ENCODE data around the gene UGT1A1.

UGT1A1 gene

DNA sequence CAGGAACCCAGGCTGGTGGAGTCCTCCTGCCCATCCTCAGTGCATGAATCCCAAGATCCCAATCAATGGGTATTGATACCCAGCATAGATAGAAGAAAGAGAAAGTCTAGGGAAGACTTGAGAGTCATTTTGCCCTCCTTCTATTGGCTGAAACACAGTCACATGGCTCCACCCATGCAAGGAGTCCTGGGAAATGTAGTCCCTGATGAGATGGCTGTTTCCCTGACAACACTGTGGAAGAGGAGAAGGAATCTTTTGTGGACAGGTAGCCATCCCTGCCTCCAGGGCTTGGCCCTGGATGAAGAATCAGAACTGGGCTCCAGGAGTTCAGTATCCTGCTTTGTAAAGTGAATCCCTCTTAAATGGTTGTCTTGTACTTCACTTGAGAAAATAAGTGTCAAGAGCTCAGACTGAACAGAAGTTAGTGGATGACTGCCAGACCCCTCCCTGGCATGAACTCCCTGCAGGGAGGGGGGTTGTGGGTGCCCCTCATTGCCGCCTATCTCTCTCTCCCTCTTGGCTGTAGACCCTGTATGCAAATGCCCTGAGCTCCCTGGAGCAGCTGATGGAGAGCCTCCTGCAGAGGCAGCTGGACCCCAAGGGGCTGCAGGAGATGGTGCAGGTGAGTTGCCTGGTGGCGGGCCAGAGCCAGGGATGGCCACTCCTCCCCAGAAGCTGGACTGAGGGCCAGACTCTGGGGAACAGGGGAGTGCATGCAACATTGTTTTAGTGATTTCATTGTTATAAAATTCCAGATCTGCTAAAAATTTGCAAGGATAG lies 54.2 kb downstream of the UGT1A1 start:
- H3K4me1 ChIP-seq (ENCODE audit: control insufficient read depth, insufficient read depth, low read length) = no peaks in the 10 kb centered on the region
- H3K9me3 ChIP-seq (ENCODE audit: control insufficient read depth, low read length) = no peaks in the 10 kb centered on the region
- H3K27me3 ChIP-seq (ENCODE audit: control insufficient read depth, insufficient read depth, low read length) = no peaks in the 10 kb centered on the region
- H3K9ac ChIP-seq (ENCODE audit: low read length) = no peak overlapping the region
- H3K4me3 ChIP-seq (ENCODE audit: low read length) = no peak overlapping the region
- H3K36me3 ChIP-seq (ENCODE audit: control insufficient read depth, insufficient read depth, low read length) = no peaks in the 10 kb centered on the region

GRCh38 chr2:233815861-233816260 lies 55.8 kb downstream of the UGT1A1 start:
- Histone ChIP-seq H3K9ac (ENCODE audit: low read length) (no peak overlapping the region), H3K27me3 (ENCODE audit: control insufficient read depth, insufficient read depth, low read length) (no peaks in the 10 kb centered on the region), H3K4me1 (ENCODE audit: control insufficient read depth, insufficient read depth, low read length) (no peaks in the 10 kb centered on the region), H3K36me3 (ENCODE audit: control insufficient read depth, insufficient read depth, low read length) (no peaks in the 10 kb centered on the region), H3K4me3 (ENCODE audit: low read length) (no peak overlapping the region), H3K9me3 (ENCODE audit: control insufficient read depth, low read length) (no peaks in the 10 kb centered on the region)

- no peaks in the 10 kb centered on the region for H3K27me3 ChIP-seq (ENCODE audit: control insufficient read depth, insufficient read depth, low read length)
- no peak overlapping the region for H3K4me3 ChIP-seq (ENCODE audit: low read length)
- no peaks in the 10 kb centered on the region for H3K36me3 ChIP-seq (ENCODE audit: control insufficient read depth, insufficient read depth, low read length)
- H3K9me3 ChIP-seq (ENCODE audit: control insufficient read depth, low read length) = no peaks in the 10 kb centered on the region
- H3K4me1 ChIP-seq (ENCODE audit: control insufficient read depth, insufficient read depth, low read length) = no peaks in the 10 kb centered on the region
- no peak overlapping the region for H3K9ac ChIP-seq (ENCODE audit: low read length)
These were observed 56.3 kb downstream of the UGT1A1 start for GRCh38 chr2:233816334-233816733.

DNA sequence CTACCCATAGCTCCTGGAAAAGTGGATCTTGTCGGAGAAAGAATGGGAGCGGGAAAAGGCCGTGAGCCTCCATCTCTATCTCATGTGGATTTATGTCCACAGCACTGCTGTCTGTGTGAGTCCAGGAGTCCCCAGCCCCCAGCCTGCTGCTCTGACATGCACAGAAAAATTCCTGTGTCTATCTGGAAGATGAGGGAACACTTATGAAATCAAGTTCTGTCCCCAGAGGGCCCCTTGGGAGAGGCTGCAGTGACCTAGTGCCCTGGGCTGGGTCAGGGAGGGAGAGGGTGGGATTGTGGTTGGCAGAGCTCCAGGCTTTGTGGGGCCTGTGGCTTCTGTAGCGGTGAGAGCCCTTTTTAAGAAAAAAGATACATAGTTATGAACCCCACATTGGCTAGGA lies 56.7 kb downstream of the UGT1A1 start:
- no peak overlapping the region for H3K9ac ChIP-seq (ENCODE audit: low read length)
- H3K9me3 ChIP-seq (ENCODE audit: control insufficient read depth, low read length) = no peaks in the 10 kb centered on the region
- no peaks in the 10 kb centered on the region for H3K4me1 ChIP-seq (ENCODE audit: control insufficient read depth, insufficient read depth, low read length)
- H3K4me3 ChIP-seq (ENCODE audit: low read length) = no peak overlapping the region
- no peaks in the 10 kb centered on the region for H3K36me3 ChIP-seq (ENCODE audit: control insufficient read depth, insufficient read depth, low read length)
- no peaks in the 10 kb centered on the region for H3K27me3 ChIP-seq (ENCODE audit: control insufficient read depth, insufficient read depth, low read length)

DNA sequence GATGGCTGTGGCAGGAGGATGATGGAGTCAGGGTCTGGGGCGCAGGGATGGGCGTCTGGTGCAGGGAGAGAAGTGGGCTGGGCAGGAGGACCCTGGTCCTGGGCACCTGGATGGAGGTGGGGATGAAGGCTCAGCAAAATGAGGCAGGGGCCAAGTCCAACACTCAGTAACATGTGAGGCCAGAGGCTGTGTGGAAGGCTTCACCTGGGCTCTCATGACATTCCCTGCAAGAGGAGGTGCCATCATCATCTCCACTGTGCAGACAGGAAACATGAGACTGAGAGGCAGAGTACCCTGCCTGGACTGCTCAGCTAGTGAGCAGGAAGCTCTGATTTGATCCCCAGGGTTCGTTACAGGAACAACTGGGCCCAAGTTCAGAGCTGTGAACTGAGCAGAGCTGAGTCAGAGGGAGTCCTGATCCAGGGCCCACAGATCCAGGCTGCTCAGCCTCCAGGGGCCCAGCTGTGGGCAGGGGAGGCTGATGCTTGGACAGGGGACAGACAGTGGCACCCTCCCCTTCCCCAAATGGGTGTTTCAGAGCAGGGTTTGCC lies 57.4 kb downstream of the UGT1A1 start:
- H3K9me3 ChIP-seq (ENCODE audit: control insufficient read depth, low read length) = no peaks in the 10 kb centered on the region
- H3K9ac ChIP-seq (ENCODE audit: low read length) = no peak overlapping the region
- H3K27me3 ChIP-seq (ENCODE audit: control insufficient read depth, insufficient read depth, low read length) = no peaks in the 10 kb centered on the region
- H3K4me1 ChIP-seq (ENCODE audit: control insufficient read depth, insufficient read depth, low read length) = no peaks in the 10 kb centered on the region
- no peak overlapping the region for H3K4me3 ChIP-seq (ENCODE audit: low read length)
- no peaks in the 10 kb centered on the region for H3K36me3 ChIP-seq (ENCODE audit: control insufficient read depth, insufficient read depth, low read length)

DNA sequence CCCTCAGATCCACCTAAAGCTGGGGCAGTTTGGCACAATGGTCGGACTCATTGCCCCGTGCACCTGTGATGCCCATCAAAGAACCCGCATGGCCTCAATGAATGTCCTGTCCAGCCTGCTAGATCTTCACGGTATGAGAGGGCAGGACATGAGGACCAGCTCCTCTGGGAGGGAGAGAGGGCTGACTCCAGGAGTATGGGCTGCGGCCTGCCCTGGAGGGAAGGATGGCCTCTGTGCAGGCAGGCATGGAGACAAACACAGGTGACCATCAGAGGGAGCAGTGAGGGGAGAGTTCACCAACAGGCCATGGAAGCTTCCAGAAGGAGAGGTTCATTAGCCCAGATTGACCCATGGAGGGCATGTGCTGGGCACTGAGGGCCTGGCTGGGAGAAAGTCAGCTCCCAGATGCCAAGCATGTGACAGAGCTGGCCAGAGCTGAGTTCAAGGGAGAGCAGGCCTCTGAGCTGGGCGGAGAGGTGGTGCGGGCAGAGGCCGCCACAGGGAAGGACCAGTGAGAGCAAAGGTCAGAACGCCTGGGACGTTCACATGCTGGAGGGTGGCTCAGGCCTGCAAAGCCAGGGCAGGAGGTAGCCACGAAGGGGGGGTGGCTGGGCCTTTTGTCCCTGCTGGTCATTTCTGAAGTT lies 58.0 kb downstream of the UGT1A1 start:
- Histone ChIP-seq H3K4me1 (ENCODE audit: control insufficient read depth, insufficient read depth, low read length) (peaks cover under 1% of the 10 kb centered on the region), H3K36me3 (ENCODE audit: control insufficient read depth, insufficient read depth, low read length) (no peaks in the 10 kb centered on the region), H3K9ac (ENCODE audit: low read length) (no peak overlapping the region), H3K9me3 (ENCODE audit: control insufficient read depth, low read length) (no peaks in the 10 kb centered on the region), H3K27me3 (ENCODE audit: control insufficient read depth, insufficient read depth, low read length) (no peaks in the 10 kb centered on the region), H3K4me3 (ENCODE audit: low read length) (no peak overlapping the region)

- H3K9me3 ChIP-seq (ENCODE audit: control insufficient read depth, low read length) = no peaks in the 10 kb centered on the region
- no peaks in the 10 kb centered on the region for H3K36me3 ChIP-seq (ENCODE audit: control insufficient read depth, insufficient read depth, low read length)
- H3K9ac ChIP-seq (ENCODE audit: low read length) = no peak overlapping the region
- H3K4me1 ChIP-seq (ENCODE audit: control insufficient read depth, insufficient read depth, low read length) = peaks cover 8% of the 10 kb centered on the region
- no peaks in the 10 kb centered on the region for H3K27me3 ChIP-seq (ENCODE audit: control insufficient read depth, insufficient read depth, low read length)
- H3K4me3 ChIP-seq (ENCODE audit: low read length) = no peak overlapping the region
These were observed 58.9 kb downstream of the UGT1A1 start for GRCh38 chr2:233818639-233819621.

DNA sequence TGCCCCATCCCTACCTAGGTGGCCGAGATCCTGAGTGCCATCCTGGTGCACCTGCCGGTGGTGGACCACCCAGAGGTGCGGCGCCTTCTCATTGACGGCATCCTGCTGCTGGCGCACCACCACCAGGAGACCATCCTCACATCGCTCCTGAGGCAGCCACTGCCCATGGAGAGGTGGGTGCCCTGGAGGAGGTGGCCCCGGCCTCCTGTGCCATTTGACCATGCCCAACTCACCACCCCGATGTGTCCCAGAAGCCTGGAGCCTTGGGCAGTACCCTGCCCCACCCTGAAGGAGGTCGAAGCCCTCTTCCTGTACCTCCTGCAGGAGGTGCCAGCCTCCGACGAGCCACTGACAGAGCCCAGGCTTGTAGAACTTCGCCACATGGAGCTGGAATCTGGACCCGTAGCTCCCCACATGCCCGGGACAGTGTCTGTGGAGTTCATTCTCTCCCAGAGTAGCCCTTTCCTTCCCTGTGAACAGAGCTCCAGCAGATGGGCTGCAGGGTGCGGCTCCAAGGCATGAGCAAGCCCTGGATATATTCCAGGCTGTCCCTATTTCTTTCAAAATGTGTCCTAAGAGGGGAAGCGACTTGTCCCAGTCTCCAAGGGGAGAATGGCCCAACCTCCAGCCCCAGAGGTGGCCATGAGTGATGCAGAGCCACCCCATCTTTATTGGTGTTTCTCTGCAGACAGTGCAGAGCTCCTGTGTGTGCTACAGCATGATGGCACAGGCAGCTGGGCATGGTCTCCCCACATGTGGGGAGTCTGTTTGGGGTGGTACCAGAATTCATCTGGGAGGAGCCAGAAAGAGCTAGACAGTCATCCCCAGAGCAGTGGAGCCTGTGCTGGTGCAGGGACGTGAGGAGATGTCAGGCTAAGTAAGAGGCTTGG lies 60.1 kb downstream of the UGT1A1 start:
- no peaks in the 10 kb centered on the region for H3K9me3 ChIP-seq (ENCODE audit: control insufficient read depth, low read length)
- H3K4me3 ChIP-seq (ENCODE audit: low read length) = no peak overlapping the region
- no peaks in the 10 kb centered on the region for H3K27me3 ChIP-seq (ENCODE audit: control insufficient read depth, insufficient read depth, low read length)
- H3K9ac ChIP-seq (ENCODE audit: low read length) = no peak overlapping the region
- no peaks in the 10 kb centered on the region for H3K36me3 ChIP-seq (ENCODE audit: control insufficient read depth, insufficient read depth, low read length)
- peaks cover 8% of the 10 kb centered on the region for H3K4me1 ChIP-seq (ENCODE audit: control insufficient read depth, insufficient read depth, low read length)

DNA sequence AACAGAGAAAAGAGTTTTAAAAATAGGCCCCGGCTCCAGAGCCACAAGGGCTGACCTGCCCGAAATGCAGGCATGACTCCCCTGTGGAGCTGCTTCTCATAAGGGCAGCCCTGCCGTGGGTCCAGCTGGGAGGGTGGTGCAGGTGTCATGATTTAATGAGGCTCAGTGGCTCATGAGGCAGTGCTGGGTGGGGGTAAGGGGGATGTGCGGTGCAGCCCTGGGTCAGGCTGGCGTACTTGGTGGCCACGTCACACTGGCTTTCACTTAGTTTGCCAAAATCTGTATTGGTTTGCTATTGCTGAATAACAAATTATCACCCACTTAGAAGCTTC lies 60.7 kb downstream of the UGT1A1 start:
- Histone ChIP-seq H3K27me3 (ENCODE audit: control insufficient read depth, insufficient read depth, low read length) (no peaks in the 10 kb centered on the region), H3K4me1 (ENCODE audit: control insufficient read depth, insufficient read depth, low read length) (peaks cover 8% of the 10 kb centered on the region), H3K9ac (ENCODE audit: low read length) (no peak overlapping the region), H3K36me3 (ENCODE audit: control insufficient read depth, insufficient read depth, low read length) (no peaks in the 10 kb centered on the region), H3K9me3 (ENCODE audit: control insufficient read depth, low read length) (no peaks in the 10 kb centered on the region), H3K4me3 (ENCODE audit: low read length) (no peak overlapping the region)

DNA sequence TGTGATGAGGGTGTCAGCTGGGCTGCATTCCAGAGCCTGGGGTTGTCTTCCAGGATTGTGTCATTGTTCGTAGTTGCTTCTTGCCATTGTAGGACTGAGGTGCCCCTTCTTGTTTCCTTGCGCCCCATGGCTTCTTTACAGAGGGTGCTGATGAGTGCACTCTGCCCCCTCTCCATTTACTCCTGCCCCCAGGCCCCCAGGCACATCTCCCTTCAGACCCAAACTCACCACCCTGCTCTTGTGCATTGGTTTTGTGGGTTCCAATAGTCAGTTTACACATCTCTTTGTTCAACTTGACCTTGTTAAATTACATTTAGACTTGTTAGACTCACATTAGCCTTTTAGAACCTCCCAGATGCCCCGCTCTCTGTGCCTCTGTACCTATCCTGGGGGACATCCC lies 61.1 kb downstream of the UGT1A1 start:
- Histone ChIP-seq H3K27me3 (ENCODE audit: control insufficient read depth, insufficient read depth, low read length) (no peaks in the 10 kb centered on the region), H3K9me3 (ENCODE audit: control insufficient read depth, low read length) (no peaks in the 10 kb centered on the region), H3K9ac (ENCODE audit: low read length) (no peak overlapping the region), H3K4me3 (ENCODE audit: low read length) (no peak overlapping the region), H3K4me1 (ENCODE audit: control insufficient read depth, insufficient read depth, low read length) (peaks cover 8% of the 10 kb centered on the region), H3K36me3 (ENCODE audit: control insufficient read depth, insufficient read depth, low read length) (no peaks in the 10 kb centered on the region)

- no peaks in the 10 kb centered on the region for H3K27me3 ChIP-seq (ENCODE audit: control insufficient read depth, insufficient read depth, low read length)
- H3K9ac ChIP-seq (ENCODE audit: low read length) = no peak overlapping the region
- no peaks in the 10 kb centered on the region for H3K9me3 ChIP-seq (ENCODE audit: control insufficient read depth, low read length)
- no peak overlapping the region for H3K4me3 ChIP-seq (ENCODE audit: low read length)
- H3K4me1 ChIP-seq (ENCODE audit: control insufficient read depth, insufficient read depth, low read length) = peaks cover 8% of the 10 kb centered on the region
- no peaks in the 10 kb centered on the region for H3K36me3 ChIP-seq (ENCODE audit: control insufficient read depth, insufficient read depth, low read length)
These were observed 61.6 kb downstream of the UGT1A1 start for GRCh38 chr2:233821709-233822100.
